GM18519 (cell line): Measurements from ENCODE around the gene PMPCA.

Source experiments
- ATAC-seq: cut with Tn5 transposase; IDR thresholded peaks from one replicate; pipeline ENCODE4 v1.9.1; 2021; ENCODE audit warnings: mild to moderate bottlenecking, moderate library complexity; ENCODE audit not compliant: unreplicated experiment, low FRiP score

The PMPCA gene, protein sequence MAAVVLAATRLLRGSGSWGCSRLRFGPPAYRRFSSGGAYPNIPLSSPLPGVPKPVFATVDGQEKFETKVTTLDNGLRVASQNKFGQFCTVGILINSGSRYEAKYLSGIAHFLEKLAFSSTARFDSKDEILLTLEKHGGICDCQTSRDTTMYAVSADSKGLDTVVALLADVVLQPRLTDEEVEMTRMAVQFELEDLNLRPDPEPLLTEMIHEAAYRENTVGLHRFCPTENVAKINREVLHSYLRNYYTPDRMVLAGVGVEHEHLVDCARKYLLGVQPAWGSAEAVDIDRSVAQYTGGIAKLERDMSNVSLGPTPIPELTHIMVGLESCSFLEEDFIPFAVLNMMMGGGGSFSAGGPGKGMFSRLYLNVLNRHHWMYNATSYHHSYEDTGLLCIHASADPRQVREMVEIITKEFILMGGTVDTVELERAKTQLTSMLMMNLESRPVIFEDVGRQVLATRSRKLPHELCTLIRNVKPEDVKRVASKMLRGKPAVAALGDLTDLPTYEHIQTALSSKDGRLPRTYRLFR

GRCh38 chr9:136410500-136411287 is at the start of gene PMPCA, which contains the start of gene ENTR1:
Gene PMPCA, plus strand, starts transcription at chr9:136410658. Its CDS starts 11 bp downstream, at chr9:136410669.
Gene ENTR1, minus strand, starts transcription at chr9:136410614. Its CDS starts 217 bp downstream, at chr9:136410397.
- peak; percentile 47 for ATAC-seq

GRCh38 chr9:136361047-136361753 is 49.3 kb upstream of the PMPCA start:
- no peak for ATAC-seq

GRCh38 chr9:136361754-136362449 is 48.6 kb upstream of the PMPCA start:
- no peak for ATAC-seq

- ATAC-seq = no peak
Measured at GRCh38 chr9:136362450-136362784, 48.0 kb upstream of the PMPCA start.

DNA sequence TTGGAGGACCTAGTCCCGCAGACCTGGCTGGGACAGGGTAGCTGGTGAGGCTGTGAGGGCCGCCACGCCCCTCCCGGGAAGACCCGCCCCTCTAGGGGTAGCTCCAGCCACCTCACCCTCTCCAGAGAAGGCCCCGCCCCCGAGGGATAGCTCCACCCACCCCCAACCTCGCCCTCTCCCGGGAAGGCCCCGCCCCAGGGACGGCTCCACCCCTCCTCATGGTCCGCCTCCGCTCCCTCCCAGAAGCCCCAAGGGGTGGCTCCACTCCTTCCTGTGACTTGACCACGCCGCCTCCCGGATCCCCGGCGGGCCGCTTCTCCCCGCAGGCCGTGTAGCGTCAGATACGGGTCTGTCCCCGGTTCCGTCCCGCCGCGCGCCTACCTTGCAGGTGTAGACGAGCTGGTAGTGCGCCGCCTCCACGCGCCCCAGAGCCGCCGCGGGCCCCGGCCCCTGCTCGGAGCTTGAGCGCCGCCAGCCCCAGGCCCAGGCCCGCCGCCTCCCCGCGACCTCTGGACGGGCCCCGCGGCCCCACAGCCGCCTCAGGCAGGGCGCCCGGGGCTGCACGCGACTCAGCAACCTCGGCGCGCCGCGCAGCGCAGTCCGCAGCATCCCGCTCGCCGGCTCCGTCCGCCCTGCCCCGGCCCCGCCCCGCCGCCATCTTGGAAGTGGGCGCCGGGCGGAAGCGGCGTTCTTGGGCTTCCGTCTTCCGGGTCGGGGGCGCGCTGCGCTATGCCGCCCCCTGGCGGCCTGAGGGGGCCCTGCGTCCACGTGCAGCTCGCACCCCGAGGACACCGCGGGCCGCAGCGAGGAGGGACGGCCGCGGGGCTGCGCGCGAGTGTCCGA is 47.1 kb upstream of the PMPCA start, which contains the start of gene DNLZ:
TSS of gene DNLZ (minus strand) at position 639 of the 843 bp plus-strand sequence. CDS start at position 609, 30 bp downstream.
- ATAC-seq = peak; percentile 46

GRCh38 chr9:136363949-136364748 is 46.3 kb upstream of the PMPCA start:
- no peak for ATAC-seq

GRCh38 chr9:136364942-136365774 is 45.3 kb upstream of the PMPCA start:
- ATAC-seq = no peak

- no peak for ATAC-seq
Measured at GRCh38 chr9:136365775-136366222, 44.7 kb upstream of the PMPCA start.

GRCh38 chr9:136366826-136367225 is 43.6 kb upstream of the PMPCA start:
- ATAC-seq = no peak

GRCh38 chr9:136367296-136368145 is 42.9 kb upstream of the PMPCA start:
- ATAC-seq = no peak

- ATAC-seq = no peak
Measured at GRCh38 chr9:136368190-136368589, 42.3 kb upstream of the PMPCA start.

DNA sequence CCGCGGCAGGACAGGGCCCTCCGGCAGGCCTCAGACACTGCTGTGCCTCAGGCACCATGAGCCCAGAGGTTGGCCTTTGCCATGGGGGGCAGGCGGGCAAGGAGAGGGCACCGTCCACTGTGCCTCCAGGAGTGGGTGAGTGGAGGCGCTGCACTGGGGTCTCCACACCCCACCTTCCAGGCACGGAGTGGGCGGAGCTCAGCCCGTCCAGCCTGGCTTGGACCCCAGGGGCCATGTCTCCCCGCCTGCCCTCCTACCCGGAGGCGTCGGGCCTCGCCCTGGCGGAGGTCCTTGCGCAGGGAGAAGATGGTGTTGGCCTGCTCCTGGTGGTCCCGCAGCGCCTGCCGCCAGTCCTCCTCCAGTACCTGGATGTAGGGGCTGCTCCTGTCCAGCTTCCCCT is 40.4 kb upstream of the PMPCA start:
- no peak for ATAC-seq

DNA sequence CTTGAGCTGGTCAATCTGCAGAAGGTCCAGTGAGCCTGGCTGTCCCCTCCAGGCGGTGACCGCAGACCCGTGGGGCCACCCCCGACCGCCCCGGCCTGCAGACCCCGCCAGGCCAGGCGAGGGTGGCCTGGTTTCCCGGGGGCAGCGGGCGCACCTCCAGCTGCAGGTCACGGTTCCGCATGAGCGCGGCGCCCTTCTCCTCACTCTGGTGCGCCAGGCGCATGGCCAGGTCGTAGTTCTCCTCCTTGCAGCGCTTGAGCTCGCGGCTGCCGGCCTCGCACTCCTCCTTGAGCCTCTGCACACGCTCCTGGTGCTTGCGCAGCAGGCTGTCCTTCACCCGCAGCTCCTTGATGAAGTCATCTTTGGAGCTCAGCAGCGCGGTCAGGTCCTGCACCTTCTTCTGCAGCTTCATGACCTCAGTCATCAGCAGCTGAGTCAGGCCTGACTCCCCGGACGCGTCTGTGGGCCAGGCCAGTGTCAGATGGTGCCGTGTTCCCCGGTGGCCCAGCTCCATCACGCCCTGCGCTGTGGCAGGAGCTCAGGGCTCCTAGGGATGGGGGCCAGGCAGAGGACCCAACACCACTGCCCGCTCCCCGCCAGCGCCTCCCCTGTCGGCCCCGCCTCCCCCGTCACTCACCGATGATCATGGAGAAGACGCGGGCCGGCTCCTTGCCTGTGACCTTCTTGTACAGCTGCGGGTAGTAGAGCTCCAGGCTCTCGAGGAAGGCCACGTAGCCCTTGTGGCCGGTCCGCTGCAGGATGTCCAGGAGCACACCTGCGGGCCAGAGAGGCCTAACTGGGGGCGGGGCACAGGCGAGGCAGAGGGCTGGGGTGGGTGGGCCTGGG is 39.5 kb upstream of the PMPCA start:
- no peak for ATAC-seq

- ATAC-seq = no peak
Measured at GRCh38 chr9:136371533-136371880, 39.0 kb upstream of the PMPCA start.

- no peak for ATAC-seq
Measured at GRCh38 chr9:136372006-136372405, 38.5 kb upstream of the PMPCA start.
